CD4-positive, alpha-beta T cell treated with Interleukin-6 for 4 hours (primary cell): ENCODE measurements around the gene FHL3.

ENCODE experiments used
- DNase-seq: peaks from one replicate; pipeline ENCODE4 v3.0.0-alpha.2; 2020; ENCODE audit warnings: mixed read lengths

Gene FHL3

GRCh38 chr1:38005195-38006007, at the start of gene FHL3:
Gene FHL3 (minus strand): TSS chr1:38005514. CDS start chr1:37999412, 6,102 bp downstream.
- DNase-seq, result peak; percentile 79

- DNase-seq, result no peak
Measured at GRCh38 chr1:38053416-38054091, 48.2 kb upstream of the FHL3 start.

- DNase-seq, result peak; percentile 7
Measured at GRCh38 chr1:38052750-38053415, 47.6 kb upstream of the FHL3 start.

- DNase-seq, result no peak
Measured at GRCh38 chr1:38051079-38051543, 45.8 kb upstream of the FHL3 start.

- no peak for DNase-seq
Measured at GRCh38 chr1:38050397-38051078, 45.2 kb upstream of the FHL3 start.

GRCh38 chr1:38047603-38048141, 42.4 kb upstream of the FHL3 start:
- DNase-seq, result no peak

GRCh38 chr1:38046884-38047602, 41.7 kb upstream of the FHL3 start:
- peak; percentile 86 for DNase-seq

GRCh38 chr1:38046333-38046883, 41.1 kb upstream of the FHL3 start, which contains the start of gene POU3F1:
Gene POU3F1 (minus strand): TSS chr1:38046793. CDS start chr1:38046743, 50 bp downstream.
- DNase-seq, result peak; percentile 25

GRCh38 chr1:38045401-38046332, 40.4 kb upstream of the FHL3 start:
- DNase-seq, result peak; percentile 7

- DNase-seq, result peak; percentile 11
Measured at GRCh38 chr1:38044221-38045215, 39.2 kb upstream of the FHL3 start.

GRCh38 chr1:38043036-38043747, 37.9 kb upstream of the FHL3 start:
- DNase-seq, result no peak

GRCh38 chr1:38041936-38042834, 36.9 kb upstream of the FHL3 start:
- DNase-seq, result no peak

- DNase-seq, result no peak
Measured at GRCh38 chr1:38039331-38040088, 34.2 kb upstream of the FHL3 start.

GRCh38 chr1:38038861-38039260, 33.5 kb upstream of the FHL3 start:
- no peak for DNase-seq

- peak; percentile 19 for DNase-seq
Measured at GRCh38 chr1:38037221-38037939, 32.1 kb upstream of the FHL3 start.

GRCh38 chr1:38034871-38035270, 29.6 kb upstream of the FHL3 start:
- DNase-seq, result no peak
